Activated CD4-positive, alpha-beta T cell treated with anti-CD3 and anti-CD28 coated beads, Interleukin-2, amount 50 U/mL, for 24 hours (primary cell): Measurements from ENCODE around the gene CAMK2A.
"Not testable (repeated sequence)": the region's sequence is repeated elsewhere in the genome, so short reads cannot be mapped to it uniquely, and the experiment has no call there.

ENCODE experiments used
- DNase-seq, 2 donors: peaks; one replicate each; pipeline ENCODE4 v3.0.0-alpha.2; 2020; ENCODE audit warnings: low read depth in 1 of 2, low spot score in 1 of 2

Gene CAMK2A

DNA sequence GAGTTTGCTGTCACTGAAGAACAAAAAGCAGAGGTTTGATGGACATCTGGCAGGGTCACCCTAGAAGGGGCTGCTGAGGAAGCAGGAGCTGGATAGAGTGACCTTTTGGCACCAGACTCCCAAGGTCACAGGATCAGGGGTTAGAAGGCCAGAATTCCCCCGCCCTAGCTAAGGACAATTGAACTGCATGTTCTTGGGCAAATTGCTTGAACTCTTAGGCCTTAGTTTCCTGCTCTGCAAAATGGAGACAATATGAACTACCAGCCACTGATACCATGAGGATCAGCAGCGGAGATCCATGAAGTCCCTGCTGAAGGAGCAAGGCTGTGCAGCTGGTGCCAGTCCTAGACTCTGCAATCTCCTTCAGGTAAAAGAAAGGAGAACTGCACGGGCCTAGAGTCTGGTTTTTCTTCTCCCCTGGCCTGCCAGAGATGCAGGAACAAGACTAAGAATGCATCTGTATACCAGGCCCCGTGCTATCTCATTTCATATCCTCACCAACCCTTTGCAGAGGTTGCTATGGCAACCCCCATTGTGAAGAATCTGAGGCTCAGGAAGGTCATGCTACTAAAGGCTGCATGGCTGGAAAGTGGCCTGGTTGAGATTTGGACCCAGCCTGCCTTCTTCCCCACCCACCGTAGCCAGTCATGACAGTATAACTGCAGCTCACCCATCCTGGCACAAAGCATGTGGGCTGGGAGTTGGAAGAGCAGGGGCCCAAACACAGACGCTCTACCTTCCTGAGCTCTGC, 33.7 kb downstream of the CAMK2A start:
- no peak for DNase-seq

DNA sequence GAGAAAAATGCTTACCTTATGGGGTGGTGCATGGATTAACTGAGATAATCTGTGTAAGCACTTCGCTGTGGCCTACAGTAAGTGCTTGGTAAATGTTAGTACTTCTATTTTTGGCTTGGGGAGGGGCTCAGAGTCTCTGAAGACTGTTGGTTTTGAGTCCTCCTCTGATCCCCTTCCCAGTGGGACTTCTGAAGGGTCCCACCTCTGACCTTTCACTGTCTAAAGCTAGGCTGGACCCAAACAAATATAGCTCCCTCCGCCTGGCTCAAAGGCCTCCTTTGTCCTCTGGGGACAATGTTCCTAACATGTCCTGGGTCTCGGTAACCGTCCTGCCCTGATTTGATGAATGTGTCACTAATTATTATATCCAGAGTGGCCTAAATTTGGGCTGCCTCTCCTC, 34.8 kb downstream of the CAMK2A start:
- no peak for DNase-seq

DNA sequence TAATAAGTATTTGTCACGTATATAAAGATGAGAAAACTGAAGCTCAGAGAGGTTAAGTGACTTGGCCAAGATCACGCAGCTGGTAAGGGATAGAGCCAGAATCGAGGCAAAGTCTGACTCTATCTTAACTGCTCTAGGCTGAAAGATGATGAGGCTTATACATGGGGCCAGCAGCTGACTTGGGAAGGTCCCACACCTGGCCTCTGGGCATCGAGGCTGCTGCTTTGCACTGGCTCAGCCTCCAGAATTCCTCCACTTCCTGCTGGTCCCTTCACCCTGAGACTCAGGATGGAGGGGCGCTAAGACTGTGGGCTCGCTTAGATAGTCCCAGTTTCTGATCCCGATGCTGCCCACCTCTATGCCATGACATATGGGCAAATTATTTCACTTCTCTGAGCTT, 35.2 kb downstream of the CAMK2A start:
- DNase-seq = no peak

DNA sequence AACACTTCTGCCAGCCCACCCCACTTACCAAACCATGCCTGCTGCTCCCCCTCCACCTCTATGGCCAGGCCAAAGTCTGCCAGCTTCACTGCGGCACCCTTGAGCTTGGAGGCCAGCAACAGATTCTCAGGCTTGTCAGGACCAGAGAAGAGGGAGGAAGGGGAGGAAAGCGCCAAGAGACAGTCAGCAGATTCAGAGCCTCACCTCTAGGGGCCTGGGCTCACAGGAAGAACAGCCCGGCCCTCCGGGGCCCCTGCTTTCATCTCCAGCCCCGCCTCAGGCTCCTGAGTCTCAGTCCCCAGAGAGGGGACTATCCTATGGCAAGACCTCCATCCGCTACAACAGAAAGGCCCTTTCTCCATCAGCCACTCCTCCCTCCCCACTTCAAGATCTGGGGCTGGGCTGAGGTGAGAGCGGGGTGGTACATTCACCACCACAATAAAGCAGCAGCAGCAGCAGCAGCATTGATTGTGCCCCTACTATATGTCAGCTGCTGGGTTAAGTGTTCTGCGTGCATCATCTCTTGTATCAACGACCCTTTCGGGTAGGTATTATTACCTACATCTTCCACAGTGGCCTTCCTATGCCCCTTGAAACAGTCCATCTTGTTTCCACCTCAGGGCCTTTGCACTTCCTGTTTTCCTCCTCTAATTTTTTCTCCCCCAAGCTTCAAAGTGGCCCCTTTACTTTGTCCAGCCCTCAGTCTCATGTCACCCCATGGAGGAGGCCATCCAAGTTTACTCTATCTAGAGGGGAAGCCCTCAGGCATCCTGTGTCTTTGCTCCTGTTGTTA, 36.0 kb downstream of the CAMK2A start:
- DNase-seq = no peak

DNA sequence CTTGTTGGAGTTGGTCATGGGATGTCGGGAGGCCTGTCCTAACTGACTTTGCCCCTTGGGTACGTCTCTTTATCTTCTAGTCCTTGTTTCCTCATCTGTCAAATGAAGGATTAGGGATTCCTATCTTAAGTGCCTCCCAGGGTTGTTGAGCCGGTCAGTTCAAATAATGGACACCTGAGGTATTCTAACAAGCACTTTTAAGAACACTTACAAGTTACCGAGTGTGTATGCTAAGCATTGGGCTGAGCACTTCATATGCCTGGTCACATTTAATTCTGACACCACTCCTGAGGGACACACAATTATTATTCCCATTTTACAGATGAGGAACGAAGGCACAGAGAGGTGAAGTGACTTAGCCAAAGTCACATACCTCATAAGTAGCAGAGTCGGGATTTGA, 37.1 kb downstream of the CAMK2A start:
- no peak for DNase-seq

DNA sequence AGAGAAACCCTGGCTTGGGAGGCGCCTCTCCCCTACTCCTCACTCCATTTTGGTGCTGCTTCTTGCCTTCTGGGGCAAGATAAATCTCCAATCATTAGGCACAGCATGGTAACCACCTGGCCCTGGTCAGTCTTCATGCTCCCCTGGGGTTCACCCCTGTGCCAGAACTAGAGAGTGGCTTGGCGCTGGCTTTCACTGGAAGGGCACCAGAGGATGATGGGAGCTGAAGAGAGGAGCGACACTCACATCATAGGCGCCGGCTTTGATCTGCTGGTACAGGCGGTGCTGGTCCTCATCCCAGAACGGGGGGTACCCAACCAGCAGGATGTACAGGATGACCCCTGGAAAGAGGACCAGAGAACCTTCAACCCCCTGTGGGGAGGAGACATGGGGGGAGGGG, 38.1 kb downstream of the CAMK2A start:
- DNase-seq = no peak

DNA sequence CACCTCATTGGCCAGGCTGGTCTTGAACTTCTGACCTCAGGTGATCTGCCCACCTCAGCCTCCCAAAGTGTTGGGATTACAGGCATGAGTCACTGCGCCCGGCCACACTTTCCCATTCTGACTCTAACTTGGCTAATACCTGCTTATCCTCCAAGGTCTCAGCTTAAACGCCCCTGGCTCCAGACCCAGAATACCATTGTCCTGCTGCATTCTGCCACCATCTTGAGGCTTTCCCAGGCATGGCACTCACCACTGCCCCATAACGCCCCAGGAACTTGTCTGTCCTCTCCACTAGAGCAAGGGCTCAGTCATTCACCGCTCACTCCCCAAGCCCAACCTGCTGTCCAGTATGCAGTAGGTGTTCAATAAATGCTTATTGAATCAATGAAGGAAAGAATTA, 39.8 kb downstream of the CAMK2A start:
- no peak for DNase-seq

DNA sequence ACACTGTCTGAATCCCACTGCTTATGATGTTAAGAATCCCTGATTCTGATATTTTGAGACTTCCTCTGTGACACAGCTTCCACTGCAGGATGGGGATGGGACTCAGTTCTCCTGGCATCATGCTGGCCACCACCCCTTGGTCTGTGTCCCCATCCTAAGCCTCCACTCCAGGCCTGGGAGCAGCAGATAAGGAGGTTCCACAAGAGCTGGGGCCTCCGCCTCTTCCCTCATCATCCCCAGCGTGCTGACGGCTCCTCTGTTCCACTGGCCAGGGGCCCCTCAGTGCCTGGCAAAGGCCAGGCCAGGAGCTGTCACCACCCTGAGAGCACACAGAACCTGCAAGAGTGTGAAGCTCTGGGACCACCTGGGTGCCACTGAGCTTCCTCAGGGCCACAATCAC, 40.6 kb downstream of the CAMK2A start:
- DNase-seq = no peak

DNA sequence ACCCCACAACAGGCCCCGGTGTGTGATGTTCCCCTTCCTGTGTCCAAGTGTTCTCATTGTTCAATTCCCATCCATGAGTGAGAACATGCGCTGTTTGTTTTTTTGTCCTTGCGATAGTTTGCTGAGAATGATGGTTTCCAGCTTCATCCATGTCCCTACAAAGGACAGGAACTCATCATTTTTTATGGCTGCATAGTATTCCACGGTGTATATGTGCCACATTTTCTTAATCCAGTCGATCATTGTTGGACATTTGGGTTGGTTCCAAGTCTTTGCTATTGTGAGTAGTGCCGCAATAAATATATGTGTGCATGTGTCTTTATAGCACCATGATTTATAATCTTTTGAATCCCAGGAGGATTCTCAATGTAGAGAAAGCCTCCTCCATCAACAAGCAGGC, 41.1 kb downstream of the CAMK2A start:
- not testable (repeated sequence) for DNase-seq

DNA sequence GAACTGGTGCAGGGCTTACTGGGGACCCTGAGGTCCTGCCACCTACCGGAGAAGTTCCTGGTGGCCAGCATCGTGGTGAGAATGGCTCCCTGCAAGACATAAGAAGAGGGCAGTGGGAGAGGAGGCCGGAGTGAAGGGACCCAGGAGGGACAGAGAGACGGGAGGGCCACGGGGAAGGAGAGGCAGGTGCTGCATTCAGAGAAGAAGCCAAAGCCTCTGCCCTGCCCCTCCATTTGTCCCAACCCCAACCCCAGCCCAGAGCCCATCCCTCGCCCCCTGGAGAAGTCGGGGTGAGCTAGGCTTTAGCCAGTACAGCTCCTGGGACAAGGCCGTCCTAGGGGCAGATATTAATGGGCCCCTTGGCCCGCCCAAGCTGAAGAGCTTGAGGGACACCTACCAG, 41.8 kb downstream of the CAMK2A start:
- DNase-seq = no peak

DNA sequence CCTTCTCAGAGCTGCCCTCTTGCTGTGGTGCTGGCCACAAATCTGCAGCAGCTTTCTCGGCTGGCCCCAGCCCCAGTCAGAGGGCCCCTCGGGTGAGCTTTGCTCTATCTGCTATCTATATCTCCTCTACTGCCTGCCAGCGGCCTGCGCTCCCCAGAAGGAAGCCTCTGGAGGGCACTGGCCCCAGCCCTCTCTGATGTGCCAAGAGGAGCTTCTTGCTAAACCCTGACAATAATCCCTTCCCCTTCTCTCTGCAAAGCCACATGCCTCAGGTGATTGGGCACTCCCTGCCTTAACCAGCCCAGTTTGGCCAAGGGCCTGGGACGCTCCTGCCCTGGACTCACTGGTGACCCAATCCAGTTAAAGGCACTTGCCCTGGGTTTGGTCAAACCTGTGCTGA, 42.7 kb downstream of the CAMK2A start:
- no peak for DNase-seq

DNA sequence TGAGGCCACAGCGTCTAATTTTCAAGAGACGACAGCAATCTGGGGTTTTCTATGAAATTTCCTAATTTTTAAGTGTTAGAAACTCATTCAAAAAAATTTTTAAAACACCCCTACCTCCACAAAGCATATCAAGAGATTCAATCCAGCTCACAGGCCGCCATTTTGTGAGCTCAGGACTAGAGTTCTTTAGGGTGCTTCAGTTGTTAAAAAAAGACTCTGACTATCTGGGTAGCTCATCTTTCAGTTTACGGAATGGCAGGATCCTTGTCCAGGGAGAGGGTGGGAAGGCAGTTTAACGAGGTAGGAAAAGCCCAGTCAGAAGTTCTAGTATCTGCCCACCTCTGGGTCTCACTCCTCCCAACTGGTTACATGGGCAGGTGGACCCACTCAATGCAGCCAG, 43.1 kb downstream of the CAMK2A start:
- no peak for DNase-seq

DNA sequence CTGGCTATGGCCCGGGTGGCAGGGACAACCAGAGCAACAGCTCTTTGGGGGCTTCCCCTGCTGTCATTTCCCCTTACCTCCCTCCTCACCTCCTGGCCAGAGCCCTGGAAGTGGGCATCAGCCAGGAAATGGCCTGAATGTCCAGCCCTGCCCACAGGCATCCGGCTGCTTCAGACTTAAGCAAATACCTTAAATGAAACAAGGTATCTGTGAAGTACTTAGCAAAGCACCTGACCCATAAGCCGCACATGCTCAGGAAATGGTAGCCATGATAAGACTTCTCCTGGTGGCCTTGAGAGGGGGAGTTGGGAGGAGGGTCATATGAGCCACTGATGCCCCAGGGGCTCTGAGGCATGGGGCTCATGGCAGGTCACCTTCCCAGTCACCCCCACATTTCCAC, 43.8 kb downstream of the CAMK2A start:
- DNase-seq = no peak

DNA sequence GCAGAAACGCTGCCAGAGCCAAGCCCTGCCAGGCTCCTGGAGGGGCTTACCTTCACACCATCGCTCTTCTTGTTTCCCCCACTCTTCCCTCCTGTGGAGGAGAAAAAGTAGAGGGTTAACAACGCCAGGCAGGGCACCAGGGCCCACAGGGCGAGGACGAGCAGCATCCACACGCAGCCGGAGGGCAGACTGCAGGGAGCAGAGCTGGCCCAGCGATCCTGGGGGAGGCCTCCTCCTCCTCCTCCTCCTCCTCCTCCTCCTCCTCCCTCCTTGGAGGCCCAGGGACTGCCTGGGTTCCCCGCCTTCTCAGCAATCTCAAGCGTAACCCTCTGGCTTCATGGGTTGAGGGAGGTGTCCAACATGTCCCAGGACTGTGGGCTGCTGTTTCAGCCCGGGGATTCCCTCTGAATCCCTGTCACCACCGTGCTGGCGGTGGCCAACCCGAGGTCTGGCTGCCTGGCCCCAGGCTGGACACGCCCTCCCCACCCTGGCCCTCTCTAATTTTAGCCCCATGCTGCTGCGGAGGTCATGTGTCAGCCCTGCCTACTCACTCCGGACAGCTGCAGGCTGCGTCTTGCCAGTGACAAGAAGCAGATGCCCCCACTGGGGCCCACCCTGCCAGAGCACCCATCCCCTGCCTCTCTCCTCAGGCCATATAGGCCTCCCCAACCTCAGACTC, 44.3 kb downstream of the CAMK2A start:
- DNase-seq = no peak

DNA sequence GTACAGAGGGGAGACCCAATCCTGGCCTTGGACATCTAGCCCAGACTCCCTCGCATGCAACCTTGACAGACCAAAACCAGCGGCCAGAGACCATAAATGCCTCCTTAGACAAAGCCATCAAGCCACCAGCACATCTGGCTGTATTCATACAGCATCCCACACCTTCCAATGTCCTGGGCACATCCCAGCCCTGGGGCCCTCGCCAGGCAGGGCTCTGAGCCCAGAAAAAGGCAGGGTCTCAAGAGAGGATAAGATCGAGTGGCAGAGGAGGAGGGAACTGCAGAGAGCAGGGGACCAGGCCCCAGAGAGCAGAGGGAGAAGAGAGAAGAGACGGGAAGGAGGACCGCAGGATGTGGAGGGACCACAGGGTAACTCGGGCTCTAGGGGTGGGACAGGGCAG, 45.4 kb downstream of the CAMK2A start:
- DNase-seq = no peak

DNA sequence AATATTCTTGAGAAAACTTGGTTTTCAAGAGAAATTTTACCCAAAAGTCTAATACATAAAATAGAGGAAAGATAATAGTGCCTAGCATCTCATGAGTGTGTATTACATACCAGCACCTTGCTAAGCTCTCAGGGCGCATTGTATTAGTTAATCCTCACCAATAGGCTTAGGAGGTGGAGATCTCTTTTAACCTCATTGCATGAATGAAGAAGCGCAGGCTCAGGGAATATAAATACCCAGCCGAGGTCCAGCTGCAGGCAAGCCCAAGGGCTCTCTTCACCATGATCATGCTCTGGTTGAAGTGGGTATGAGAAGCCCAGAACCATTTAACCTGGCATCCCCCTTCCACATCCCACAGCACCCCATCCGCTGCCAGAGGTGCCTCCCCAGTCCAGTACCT, 46.0 kb downstream of the CAMK2A start:
- DNase-seq = no peak

DNA sequence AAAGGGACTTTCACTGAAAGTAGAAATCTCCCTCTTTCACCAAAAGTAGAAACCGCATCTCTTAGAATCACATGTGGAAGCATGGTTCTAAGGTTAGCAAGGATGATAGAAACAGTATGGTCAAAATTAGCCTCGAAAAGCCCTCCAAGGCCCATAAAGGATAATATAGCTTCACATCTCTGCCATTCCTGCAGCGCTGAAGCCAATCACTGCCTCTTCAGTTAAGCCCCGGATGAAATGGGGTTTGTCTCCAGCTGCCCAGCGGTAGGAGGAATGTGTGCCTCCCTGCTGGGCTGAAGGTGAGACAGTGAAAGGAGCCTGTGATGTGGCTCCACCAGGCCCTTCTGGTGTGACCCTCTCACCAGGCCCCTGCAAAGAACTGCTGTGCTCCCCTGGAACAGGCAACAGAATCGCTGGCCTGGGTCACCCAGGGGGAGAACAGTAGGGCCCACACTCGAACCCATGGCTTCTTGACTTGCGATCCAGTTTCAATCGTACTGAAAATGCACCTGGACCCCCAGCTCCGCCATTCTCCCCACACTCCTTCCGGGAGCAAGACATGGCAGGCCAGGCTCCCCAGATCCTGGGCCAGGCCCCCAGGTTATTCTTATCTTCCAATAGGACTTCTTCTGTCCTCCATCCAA, 47.2 kb downstream of the CAMK2A start:
- DNase-seq = no peak

DNA sequence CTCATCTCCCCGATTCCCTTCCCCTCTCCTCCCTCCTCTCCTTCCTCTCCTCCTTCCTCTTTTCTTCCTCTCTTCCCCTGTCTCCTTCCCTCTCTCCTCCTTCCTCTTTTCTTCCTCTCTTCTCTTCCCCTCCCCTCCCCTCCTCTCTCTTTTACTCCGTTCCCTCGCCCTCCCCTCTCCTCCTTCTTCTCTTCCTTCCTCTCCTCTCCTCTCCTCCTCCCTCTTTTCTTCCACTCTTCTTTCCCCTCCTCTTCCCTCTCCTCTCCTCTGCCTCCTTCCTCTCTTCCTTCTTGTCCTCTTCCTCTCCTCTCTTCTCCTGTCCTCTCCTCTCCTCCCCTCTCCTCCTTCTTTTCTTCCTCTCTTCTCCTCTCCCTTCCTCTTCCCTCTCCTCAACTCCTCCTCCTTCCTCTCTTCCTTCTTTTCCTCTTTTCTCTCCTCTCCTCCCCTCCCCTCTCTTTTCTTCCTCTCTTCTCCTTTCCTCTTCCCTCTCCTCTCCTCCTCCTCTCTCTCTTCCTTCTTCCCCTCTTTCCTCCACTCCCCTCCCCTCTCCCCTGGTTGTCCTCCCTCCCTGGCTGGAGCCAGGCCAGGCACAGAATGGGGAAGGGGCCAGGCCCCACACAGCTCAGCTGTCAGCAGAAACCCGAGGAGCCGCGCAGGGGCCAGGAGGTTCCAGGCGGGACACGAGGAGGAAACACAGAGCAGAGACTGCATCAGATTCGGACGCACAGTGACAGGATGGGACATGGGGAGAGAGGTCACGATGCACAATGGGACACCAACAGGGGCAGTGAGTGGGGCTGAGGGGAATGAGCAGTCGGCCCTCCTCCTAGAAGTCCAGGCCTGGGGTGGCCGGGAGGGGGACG, 48.0 kb downstream of the CAMK2A start:
- DNase-seq = no peak

DNA sequence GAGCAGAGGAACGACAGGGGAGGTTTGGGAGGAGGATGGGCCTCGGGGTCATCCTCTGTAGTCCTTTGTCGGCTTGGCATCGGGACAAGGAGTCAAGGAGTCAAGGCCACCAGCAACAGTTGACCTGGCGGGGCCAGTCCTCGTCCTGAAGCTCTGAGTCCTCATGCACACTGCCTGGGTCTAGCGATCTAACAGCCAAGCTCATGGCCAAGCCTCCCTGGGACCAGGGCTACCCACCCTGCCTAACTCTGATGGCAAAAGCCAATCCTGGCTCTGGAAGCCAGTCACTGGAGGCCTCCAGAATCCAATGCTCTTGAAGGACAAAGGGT, 49.8 kb downstream of the CAMK2A start:
- DNase-seq = no peak

DNA sequence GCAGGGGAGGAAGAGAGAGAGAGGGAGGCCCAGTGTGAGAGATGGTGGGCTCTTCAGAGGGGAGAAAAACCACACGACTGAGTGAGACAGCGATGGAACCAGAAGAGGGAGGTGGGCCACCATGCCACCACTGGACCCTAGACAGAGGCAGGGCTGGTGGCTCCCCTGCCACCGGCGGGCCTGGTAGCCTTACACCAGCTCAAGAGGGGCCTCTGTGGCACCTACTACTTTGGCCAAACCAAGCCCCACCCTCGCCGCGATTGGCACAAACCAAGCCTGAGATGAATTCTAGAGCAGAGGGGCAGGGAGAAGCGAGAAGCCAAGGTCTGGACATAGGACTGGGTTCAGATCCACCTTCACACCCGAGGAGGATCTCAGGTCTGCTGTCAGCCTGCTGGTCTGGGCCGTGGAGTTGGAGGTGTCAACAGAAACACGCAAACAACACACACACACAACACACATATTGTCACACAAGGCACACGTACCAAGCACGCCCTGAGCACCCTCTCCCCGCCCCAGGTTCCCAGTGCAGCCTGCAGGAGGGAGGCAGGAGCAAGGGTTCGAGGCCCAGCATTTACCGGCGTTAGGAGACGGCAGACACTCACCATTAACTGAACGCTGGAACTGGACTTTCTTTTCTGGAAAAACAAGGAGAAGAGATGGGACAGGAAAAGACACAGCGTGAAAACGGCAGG, 50.3 kb downstream of the CAMK2A start:
- no peak for DNase-seq
